Stimulated activated CD4-positive, alpha-beta T cell treated with anti-CD3 and anti-CD28 coated beads, Interleukin-12 subunit alpha, Interleukin-12 subunit beta, amount 100 ng/mL, for 24 hours (primary cell): ENCODE data around the gene ITGA8.
"Not testable (repeated sequence)": the region's sequence is repeated elsewhere in the genome, so short reads cannot be mapped to it uniquely, and the experiment has no call there.

Experiments
- DNase-seq, 2 experiments: peaks; one replicate each; pipeline ENCODE4 v3.0.0-alpha.2; 2020; ENCODE audit warnings: low read depth in 2 of 2

Gene ITGA8

DNA sequence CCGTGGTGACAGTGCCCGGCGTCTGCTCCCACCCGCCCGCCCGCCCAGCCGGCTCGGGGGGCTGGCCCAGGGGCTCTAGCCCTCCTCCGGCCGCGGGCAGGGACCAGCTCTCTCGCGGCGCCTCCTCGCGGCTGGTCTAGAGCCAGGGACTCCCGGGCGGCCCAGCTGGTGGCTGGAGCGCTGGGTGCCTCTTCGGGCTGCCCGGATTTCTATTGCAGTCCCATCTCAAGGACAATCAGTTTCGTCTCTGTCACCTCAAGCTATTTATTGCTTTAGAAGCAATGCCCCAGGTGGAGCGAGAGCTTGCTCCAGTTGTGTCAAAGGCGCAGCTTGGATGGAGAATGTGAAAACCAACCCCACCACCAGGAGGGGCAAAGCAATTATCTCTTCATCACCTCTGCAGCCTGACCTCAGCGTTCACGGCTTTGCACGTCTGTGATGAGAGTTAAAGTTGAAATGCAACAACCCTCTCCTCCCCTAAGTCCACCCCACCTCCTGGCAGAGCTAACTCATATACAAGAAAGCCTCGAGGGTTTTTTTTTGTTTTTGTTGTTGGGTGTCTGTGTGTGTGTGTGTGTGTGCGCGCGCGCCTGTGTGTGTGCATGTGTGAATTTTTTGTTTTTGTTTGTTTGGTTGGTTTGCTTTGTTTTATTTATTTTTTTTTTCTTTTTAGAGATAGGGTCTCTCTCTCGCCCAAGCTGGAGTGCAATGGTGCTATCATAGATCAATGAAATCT lies at the start of gene ITGA8:
ITGA8 (minus strand) TSS at position 24 of the 736 bp plus-strand sequence. CDS start 151 bp downstream, outside the sequence.
- no peak for DNase-seq

DNA sequence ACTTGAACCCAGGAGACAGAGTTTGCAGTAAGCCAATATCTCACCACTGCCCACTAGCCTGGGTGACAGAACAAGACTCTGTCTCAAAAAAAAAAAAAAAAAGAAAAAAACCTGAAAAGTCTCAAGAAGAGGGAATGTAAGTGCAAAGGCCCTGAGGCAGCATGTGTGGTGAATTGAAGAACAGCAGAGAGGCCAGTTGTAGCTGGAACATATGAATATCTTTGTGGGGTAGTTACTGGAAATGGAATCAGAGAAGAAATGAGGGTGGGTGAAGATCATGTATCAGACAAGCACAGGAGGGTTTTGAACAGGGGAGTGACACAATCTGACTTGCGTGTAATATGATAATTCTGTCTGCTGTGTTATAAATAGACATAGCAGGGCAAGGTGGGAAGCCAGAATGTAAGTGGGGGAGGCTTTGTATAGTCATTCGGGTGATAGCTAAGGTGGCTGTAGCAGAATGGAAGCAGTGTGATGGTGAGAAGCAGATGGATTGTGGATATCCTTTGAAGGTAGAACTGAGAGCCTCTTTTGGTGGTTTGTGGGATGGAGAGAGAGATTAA lies 45.3 kb upstream of the ITGA8 start:
- DNase-seq: no peak

DNA sequence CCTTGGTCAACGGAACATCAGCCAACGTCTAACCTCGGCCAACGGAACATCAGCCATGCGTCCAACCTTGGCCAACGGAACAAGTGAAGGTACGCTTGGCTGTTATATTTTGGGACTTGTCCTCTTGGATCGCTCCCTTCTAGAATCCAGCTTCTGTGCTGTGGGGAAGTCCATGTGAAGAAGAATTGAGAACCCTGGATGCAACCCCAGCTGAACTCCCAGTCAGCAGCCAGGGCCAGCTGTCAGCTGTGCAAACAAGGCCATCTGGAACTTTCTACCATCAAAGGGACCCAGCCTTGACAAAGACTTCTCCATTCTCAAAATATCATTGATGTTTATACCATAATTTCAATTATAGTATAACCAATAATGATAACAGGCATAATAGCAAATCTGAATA lies 43.3 kb upstream of the ITGA8 start:
- DNase-seq: no peak

- not testable (repeated sequence) for DNase-seq
Observed at GRCh38 chr10:15762239-15762638, 42.5 kb upstream of the ITGA8 start.

GRCh38 chr10:15761224-15761623 lies 41.5 kb upstream of the ITGA8 start:
- DNase-seq: not testable (repeated sequence)

DNA sequence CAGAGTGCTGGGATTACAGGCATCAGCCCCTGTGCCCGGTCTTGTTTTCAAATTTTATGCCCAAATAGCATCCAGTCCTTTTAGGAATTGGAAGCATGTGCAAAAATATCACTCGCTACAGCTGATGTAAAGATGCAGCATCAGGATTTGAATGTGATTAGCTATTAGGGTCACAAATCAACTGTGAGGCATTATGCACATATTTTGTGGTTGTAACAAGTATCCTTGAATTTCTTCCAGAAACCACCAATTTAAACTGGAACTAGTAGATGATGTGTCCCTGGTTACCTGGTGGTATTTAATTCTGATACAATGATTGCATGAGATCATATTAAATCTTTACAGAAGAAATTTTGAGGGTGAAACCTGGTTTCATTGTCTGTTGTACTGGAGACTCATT lies 41.0 kb upstream of the ITGA8 start:
- no peak for DNase-seq

GRCh38 chr10:15759265-15759664 lies 39.5 kb upstream of the ITGA8 start:
- no peak for DNase-seq

DNA sequence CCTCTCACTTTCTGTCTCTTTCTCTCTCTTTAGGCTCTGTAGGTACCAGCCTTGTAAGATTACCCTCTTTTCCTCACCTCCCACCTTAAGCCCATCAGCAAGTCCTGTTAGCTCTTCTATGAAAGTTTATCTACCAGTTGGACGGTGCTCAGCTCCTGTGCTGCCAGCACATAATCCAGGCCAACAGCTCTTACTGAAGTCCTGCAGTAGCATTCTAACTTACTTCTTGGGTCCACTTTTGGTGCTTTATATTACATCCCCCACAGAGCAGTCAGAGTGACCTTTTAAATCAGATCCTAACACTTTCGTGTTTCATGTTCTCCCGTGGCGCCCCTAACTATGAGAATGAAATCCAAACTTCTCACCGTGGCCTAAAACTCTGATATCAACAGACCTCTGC lies 38.9 kb upstream of the ITGA8 start:
- DNase-seq: no peak

GRCh38 chr10:15754937-15755336 lies 35.2 kb upstream of the ITGA8 start:
- no peak for DNase-seq

DNA sequence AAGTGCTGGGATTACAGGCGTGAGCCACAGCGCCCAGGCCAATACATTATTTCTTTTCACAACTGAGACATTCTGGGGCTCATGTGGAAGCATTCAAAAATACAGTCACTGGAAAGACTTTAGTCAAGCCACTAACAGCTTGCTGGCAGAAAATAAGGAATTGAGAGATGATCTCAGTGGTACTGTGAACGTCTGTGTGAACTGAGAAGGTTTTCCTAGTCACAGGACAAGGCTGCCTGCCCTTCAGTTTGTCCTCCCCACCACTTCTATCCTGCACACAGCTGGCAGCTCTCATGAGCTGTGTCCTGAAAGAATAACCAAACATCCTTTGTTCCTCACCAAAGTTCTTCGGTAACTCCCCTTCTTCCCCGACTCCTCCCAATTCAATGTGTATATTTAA lies 31.3 kb upstream of the ITGA8 start:
- no peak for DNase-seq

DNA sequence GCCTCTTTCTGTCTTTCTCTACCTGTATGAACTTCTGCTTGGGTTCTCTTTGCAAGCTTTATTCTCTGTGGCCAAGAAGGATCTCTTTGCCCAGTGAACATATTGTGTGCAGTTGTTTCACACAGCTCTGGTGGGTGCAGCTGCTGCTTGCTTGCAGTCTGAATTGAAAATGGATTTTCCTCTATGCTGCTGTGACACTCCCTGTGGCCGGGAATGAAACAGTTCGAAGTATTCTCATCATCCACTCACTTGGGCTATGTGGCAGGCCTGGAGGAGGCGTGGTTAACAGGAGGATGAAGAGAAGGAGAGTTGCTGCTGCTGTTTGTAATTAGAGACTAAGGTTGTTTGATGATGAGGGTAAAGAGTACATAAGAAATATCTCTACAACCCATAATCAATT lies 28.4 kb upstream of the ITGA8 start:
- no peak for DNase-seq

DNA sequence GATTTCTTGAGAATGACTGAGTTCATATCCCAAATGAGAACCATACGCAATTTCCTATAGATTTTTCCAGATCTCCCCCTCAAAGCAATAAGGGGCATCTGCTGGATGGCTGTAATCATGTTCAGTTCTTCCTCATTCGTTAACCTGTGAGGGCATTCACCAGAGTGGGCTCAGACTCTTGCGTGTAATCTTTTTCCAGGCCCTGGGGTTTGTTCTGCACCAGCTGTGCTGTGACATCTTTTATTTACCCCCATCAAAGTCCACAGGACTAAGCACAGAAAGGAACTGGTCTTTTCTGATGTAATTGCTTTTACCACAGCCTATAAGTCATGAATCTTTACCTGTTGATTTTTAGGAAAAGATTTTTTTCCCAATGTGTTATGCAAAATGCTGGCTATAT lies 27.9 kb upstream of the ITGA8 start:
- no peak for DNase-seq

GRCh38 chr10:15745751-15746150 lies 26.0 kb upstream of the ITGA8 start:
- no peak for DNase-seq

- DNase-seq: peak; percentile 8 to 38
Observed at GRCh38 chr10:15744217-15744865, 24.6 kb upstream of the ITGA8 start.

GRCh38 chr10:15743443-15743842 lies 23.7 kb upstream of the ITGA8 start:
- no peak for DNase-seq

DNA sequence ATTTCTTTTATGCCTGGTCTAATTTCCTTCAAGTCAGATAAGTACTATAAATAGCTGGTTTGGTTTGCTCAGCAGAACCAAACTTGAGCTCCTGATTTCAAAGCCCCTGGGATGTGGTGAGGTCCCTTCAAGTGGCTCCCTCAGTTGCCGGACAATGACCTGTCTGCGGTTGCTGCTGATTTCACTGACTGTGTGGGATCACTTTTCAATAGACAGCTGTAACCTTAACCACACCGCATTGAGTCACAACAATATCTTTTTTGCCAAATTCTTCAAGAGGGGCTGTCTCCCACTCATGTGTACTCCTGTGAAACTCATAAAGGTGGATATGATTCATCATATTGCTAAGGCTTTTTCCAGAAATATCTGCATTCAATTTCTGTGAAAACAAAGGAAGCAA lies 23.1 kb upstream of the ITGA8 start:
- no peak for DNase-seq

GRCh38 chr10:15742102-15742501 lies 22.4 kb upstream of the ITGA8 start:
- no peak for DNase-seq

DNA sequence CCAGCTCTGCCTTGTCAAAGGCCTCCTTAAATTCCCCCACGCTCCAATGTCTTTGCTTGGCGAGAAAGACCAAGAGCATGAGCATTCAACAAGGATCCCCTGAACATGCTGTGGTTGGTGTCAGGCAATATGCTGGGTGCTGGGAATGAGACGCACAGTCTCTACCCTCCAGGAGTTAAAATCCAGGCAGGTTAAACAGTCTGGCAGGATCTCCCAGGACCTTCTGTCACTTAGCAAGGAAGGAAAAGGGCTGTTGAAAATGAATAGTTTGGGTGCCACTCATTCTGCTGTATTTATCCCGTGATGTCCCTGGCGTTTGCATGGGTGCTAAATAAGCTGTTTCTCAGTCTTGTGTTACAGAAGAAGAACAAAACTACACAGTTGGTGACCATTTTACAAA lies 21.9 kb upstream of the ITGA8 start:
- DNase-seq: no peak

DNA sequence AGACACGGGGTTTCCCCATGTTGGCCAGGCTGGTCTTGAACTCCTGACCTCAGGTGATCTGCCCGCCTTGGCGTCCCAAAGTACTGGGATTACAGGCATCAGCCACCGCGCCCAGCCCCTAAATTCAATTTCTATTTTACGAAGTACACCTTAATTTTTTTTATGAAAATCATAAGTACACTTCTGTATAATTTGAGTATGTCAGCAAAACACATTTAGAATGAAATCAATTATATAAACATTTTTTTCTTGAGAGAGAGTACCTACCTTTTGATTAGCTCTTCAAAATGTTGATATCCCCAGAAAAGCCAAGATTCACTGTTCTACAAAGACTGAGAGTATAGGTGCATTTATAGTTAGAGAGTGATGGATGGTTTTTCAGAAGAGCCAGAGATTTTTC lies 20.5 kb upstream of the ITGA8 start:
- DNase-seq: no peak

DNA sequence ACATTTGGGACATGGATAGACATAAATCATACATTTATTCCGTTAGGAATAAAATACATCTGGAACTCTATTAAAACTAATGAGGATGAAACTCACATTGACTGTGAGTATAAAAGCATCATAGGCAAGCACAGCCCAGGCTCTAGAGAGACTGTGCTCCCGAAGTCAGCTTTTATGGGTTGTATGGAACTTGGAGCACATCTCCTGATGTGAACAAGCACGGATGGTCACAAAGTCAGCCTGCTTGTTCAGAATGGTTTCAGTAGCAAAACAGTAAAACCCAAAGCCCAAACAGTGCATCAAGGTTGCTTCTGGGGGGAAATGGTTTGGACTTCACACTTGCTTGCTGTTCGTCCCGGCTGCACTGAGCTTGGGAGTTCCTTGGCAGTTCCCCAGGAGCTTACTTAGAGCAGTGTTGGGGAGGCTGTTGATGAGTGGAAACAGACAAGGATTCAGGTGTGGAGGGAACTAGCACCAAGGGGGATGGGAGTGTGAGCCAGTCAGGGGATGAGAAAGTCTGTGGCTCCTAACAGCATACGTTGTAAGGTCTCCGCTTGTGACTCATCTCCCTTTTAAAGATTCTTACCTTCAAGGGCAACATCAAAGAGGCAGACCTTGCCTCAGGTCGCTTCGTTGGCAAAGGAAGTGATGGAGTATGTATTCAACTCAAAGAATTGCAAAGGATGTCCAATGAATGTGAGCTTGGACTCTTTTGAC lies 19.7 kb upstream of the ITGA8 start:
- DNase-seq: no peak

- DNase-seq: no peak
Observed at GRCh38 chr10:15738270-15738925, 18.7 kb upstream of the ITGA8 start.

GRCh38 chr10:15737656-15738055 lies 17.9 kb upstream of the ITGA8 start:
- DNase-seq: no peak
